Vagina (tissue), 2 donors: ENCODE results near the gene PADI3.

Experiments used
- CTCF ChIP-seq, 3 experiments: fragments of 450-650 bp in 2 of 3; fragments of 200-600 bp in 1 of 3; sonication (generic) in 1 of 3; IDR thresholded peaks; one replicate each; pipeline ENCODE4 v1.5.1; 2017 to 2019; ENCODE audit warnings: antibody characterized with exemption in 3 of 3, mild to moderate bottlenecking in 2 of 3, moderate library complexity in 2 of 3
- POLR2A ChIP-seq, 2 donors: fragments of 450-650 bp; IDR thresholded peaks; one replicate each; pipeline ENCODE4 v1.6.1; 2017; ENCODE audit warnings: antibody characterized with exemption in 2 of 2, mild to moderate bottlenecking in 2 of 2, moderate library complexity in 2 of 2

GRCh38 chr1:17213782-17214148 is 35.1 kb upstream of the PADI3 start:
- no peak for TF ChIP-seq CTCF (IDR thresholded peaks at IDR 0.05)
- TF ChIP-seq POLR2A (IDR thresholded peaks at IDR 0.05) = no peak
